Spinal cord (tissue), 10 donors: ENCODE results near the gene CEBPE. TPM values are rescaled to one million over a fixed set of nuclear protein-coding genes. Genes with fewer than 3 reads are reported as not detected.

Experiments used
- DNase-seq, 6 donors: peaks; one replicate each; pipeline versions ENCODE4 v3.0.0 to v3.0.0-alpha.2; 2013 to 2015; ENCODE audit warnings: low spot score in 6 of 6, low read depth in 4 of 6
- H3K27ac ChIP-seq: one replicate; pipeline ENCODE4 v1.5.1; 2013; ENCODE audit warnings: low read depth, low read length, control low read depth
- H3K27me3 ChIP-seq: one replicate; pipeline ENCODE4 v1.6.1; 2013; ENCODE audit warnings: low read length; ENCODE audit not compliant: control insufficient read depth, insufficient read depth
- H3K36me3 ChIP-seq: one replicate; pipeline ENCODE4 v1.6.1; 2013; ENCODE audit warnings: low read length; ENCODE audit not compliant: control insufficient read depth, insufficient read depth
- H3K4me1 ChIP-seq: one replicate; pipeline ENCODE4 v1.6.1; 2013; ENCODE audit warnings: low read length; ENCODE audit not compliant: control insufficient read depth, insufficient read depth
- H3K4me3 ChIP-seq: one replicate; pipeline ENCODE4 v1.5.1; 2013; ENCODE audit warnings: low read depth, low read length, control low read depth
- H3K9me3 ChIP-seq: one replicate; pipeline ENCODE4 v1.6.1; 2013; ENCODE audit warnings: low read length; ENCODE audit not compliant: control insufficient read depth, insufficient read depth
- WGBS: methylation state at CpG from one replicate; pipeline ENCODE4 v1.1.5; 2013; ENCODE audit warnings: missing lambda C conversion rate; ENCODE audit not compliant: insufficient coverage; 5-methylcytosine and 5-hydroxymethylcytosine counted together
- polyA plus RNA-seq, 2 donors: library from polyadenylated mRNA; unstranded; fragments of 120-200 nt; gene quantifications; one replicate each; pipeline ENCODE4 v1.2.1, GENCODE V29; 2013; ENCODE audit not compliant: insufficient read length in 2 of 2
- total RNA-seq, 2 donors: library from RNA; depleted of rRNA in 1 of 2; stranded (reverse); fragments of 120-200 nt in 1 of 2; fragments of >200 nt in 1 of 2; gene quantifications; one replicate each; pipeline versions ENCODE4 v1.2.3 to v1.2.4, GENCODE V29; 2013 to 2014
- donor health status: healthy.

CEBPE gene
- total and polyA plus RNA-seq, 4 donors: 0.17 to 1.5 TPM; not detected in 2

DNA sequence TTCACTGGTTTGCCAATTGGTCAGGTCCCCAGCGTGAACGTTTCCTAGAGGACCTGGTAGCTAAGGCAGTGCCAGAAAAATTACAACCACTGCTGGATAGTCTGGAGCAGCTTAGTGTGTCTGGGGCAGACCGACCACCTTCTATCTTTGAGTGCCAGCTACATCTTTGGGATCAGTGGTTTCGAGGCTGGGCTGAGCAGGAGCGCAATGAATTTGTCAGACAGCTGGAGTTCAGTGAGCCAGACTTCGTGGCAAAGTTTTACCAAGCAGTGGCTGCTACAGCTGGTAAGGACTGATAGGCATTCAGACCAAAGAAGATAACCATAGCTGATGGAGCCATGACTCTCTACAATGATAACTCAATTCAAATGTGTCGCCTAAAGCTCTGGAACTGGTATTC is 21.3 kb downstream of the CEBPE start:
- Histone ChIP-seq H3K36me3 (no peaks in the 10 kb centered on the region), H3K4me3 (no peak overlapping the region)
- WGBS: 82% methylated on average over 7 of the region's 7 CpGs

DNA sequence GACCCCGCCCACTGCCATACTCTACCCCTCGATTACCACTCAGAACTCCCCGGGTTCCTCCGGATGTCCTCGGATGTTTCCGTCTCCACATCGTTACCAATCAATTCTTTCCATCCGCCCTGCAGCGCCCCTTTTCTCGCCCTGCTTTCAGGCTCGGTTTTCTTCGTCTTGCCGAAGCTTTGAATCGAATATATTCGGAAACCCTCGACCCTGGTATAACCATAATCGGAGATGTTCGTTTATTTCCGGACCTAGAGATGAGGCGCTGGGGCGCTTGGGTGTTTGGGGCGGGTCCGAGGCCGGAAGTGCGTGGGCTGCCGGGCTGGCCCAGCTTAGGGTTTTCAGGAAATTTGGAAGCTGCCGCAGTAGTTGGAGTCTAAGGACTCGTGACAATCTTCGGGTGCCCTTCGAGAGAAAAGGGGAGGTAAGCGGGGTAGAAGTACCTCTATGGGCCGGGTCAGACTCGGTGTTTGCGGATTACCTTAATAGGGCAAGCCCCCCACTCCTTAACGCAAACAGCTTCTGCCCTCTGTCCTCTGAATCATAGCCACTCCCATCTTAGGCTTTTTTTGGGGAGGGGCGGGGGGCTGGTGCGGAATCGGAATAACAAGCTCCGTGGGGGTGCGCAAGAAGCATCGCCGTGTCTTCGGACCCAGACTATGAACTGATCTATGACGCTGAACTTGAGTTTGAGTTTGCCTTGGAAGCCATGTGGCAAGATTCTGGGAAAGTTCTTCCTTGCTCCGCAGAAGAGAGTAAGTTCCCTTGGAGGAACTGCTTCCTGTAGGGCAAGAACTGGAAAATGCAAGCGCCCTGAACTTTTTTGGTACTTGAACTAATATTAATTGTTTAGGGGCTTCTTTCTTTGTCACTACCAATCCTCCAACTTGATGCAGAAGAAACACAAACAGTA is 23.6 kb downstream of the CEBPE start, which contains the start of gene C14orf119:
C14orf119 (plus strand) TSS at position 310 of the 913 bp plus-strand sequence. CDS start 2,154 bp downstream, outside the sequence.
- Histone ChIP-seq H3K36me3 (peaks cover 11% of the 10 kb centered on the region), H3K4me3 (peak within 1 kb of the TSS; percentile 99), H3K27ac (peak within 1 kb of the TSS; percentile 99), H3K4me1 (peaks cover 9% of the 10 kb centered on the region), H3K9me3 (no peaks in the 10 kb centered on the region), H3K27me3 (no peaks in the 10 kb centered on the region)
- WGBS: 0% methylated on average over 45 of the region's 46 CpGs
- peak in 5 of 6 donors; percentile 99 to 100 (median 100) for DNase-seq

More for the DNA sequence above, 21.3 kb downstream of the CEBPE start:
- no peak for DNase-seq
- H3K27ac ChIP-seq: no peak overlapping the region
- no peaks in the 10 kb centered on the region for H3K9me3 ChIP-seq
- H3K4me1 ChIP-seq: peaks cover 9% of the 10 kb centered on the region
- no peaks in the 10 kb centered on the region for H3K27me3 ChIP-seq

GRCh38 chr14:23094666-23095195 is 24.3 kb downstream of the CEBPE start, which contains the start of gene ACIN1:
TSS of gene ACIN1 (minus strand) at chr14:23095136. CDS start at chr14:23095112, 24 bp downstream.
- H3K27ac ChIP-seq: peak within 1 kb of the TSS; percentile 99
- H3K4me1 ChIP-seq: peaks cover 9% of the 10 kb centered on the region
- H3K27me3 ChIP-seq: no peaks in the 10 kb centered on the region
- peak; percentile 74 to 99 (median 89) for DNase-seq
- H3K36me3 ChIP-seq: peaks cover 14% of the 10 kb centered on the region
- no peaks in the 10 kb centered on the region for H3K9me3 ChIP-seq
- H3K4me3 ChIP-seq: peak within 1 kb of the TSS; percentile 99
- under 1% methylated on average over 52 of the region's 55 CpGs for WGBS

DNA sequence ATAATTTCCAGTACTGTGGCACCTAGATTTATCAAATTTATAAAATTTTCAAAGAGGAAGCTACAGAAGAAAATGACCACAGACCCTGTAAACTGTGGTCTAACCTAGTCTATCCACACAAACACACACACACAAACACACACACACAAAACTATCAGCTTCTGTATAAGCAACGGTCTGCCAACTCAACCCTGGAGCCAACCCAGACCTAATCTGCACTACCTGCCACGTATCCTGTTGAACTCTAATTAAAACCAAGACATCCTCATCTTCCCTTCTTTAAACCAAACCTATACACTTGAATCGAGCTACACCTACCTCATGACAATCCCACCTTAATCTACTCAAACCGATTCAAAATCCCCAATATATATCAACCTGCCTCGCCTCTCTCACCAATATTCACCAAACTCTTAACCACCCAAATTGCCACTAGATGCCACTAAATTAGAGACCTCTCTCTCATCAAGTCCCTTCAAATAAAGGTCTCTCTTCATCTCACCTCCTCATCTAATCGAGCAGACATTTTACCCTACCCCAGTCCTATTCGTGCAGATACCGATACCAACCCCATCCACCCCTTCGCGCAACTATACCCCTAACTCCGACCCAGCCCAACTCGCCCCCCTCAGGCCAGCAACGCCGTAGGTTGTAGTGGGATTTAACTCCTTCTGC is 24.9 kb downstream of the CEBPE start:
- H3K4me1 ChIP-seq: peaks cover 9% of the 10 kb centered on the region
- peaks cover 17% of the 10 kb centered on the region for H3K36me3 ChIP-seq
- WGBS: 7% methylated on average over 6 of the region's 14 CpGs
- H3K4me3 ChIP-seq: peak overlapping the region; percentile 99
- no peak for DNase-seq
- no peaks in the 10 kb centered on the region for H3K9me3 ChIP-seq
- H3K27me3 ChIP-seq: no peaks in the 10 kb centered on the region
- peak overlapping the region; percentile 99 for H3K27ac ChIP-seq

DNA sequence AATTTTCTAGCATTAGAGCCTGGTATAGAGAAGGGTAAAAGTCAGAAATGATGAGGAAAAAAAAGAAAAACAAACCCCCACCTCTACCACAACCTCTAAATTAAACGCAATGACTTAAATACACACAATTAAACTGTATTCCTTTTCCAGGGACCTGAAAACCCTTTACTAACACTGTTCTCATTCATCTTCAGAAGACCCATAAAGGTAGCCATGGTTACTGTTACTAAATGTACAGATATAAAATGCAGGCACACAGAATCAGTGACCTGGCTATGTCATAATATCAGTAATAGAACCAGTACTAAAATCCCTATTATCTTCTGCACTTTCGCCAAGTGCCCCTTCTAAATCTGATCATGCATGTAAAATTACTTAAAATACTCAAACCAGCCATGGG is 25.5 kb downstream of the CEBPE start:
- Histone ChIP-seq H3K27ac (no peak overlapping the region), H3K4me3 (peak overlapping the region; percentile 99), H3K36me3 (peaks cover 21% of the 10 kb centered on the region), H3K9me3 (no peaks in the 10 kb centered on the region), H3K27me3 (no peaks in the 10 kb centered on the region), H3K4me1 (peaks cover 9% of the 10 kb centered on the region)
- 78% methylated on average over 1 of the region's 2 CpGs for WGBS
- DNase-seq: no peak

DNA sequence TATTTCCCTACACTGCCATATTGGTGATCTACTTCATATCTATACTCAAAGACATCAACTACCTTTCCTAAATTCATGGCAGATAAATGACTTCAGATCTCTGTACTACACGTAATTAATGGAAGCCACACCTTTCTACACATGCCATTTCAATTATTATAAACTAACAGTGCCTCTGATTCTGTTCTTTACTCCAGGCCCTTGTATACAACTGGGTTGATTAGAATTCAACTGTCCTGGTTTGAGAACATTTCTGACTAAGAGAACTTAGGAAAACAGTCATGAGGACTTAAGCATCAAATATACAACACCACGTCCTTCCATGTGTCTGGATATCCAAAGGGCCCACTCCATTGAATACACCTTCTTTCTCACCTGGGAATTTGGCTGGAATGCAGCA is 26.0 kb downstream of the CEBPE start:
- no peaks in the 10 kb centered on the region for H3K27me3 ChIP-seq
- peaks cover 21% of the 10 kb centered on the region for H3K36me3 ChIP-seq
- H3K4me3 ChIP-seq: no peak overlapping the region
- H3K27ac ChIP-seq: no peak overlapping the region
- no peak for DNase-seq
- no peaks in the 10 kb centered on the region for H3K9me3 ChIP-seq
- peaks cover 9% of the 10 kb centered on the region for H3K4me1 ChIP-seq
- WGBS: 100% methylated on average over 1 of the region's 2 CpGs

- H3K27ac ChIP-seq: no peak overlapping the region
- H3K27me3 ChIP-seq: no peaks in the 10 kb centered on the region
- H3K9me3 ChIP-seq: no peaks in the 10 kb centered on the region
- 90% methylated on average over 4 of the region's 12 CpGs for WGBS
- peaks cover 22% of the 10 kb centered on the region for H3K36me3 ChIP-seq
- no peak for DNase-seq
- peaks cover 6% of the 10 kb centered on the region for H3K4me1 ChIP-seq
- no peak overlapping the region for H3K4me3 ChIP-seq
Observed at GRCh38 chr14:23091294-23092225, 27.5 kb downstream of the CEBPE start.

GRCh38 chr14:23090254-23090636 is 28.8 kb downstream of the CEBPE start:
- no peaks in the 10 kb centered on the region for H3K27me3 ChIP-seq
- H3K4me3 ChIP-seq: no peak overlapping the region
- DNase-seq: no peak
- no peaks in the 10 kb centered on the region for H3K4me1 ChIP-seq
- no peak overlapping the region for H3K27ac ChIP-seq
- peaks cover 24% of the 10 kb centered on the region for H3K36me3 ChIP-seq
- no peaks in the 10 kb centered on the region for H3K9me3 ChIP-seq
- 60% methylated on average over 1 of the region's 4 CpGs for WGBS
